ENCODE data around the gene RBMY1J.
"Not testable (repeated sequence)": the region's sequence is repeated elsewhere in the genome, so short reads cannot be mapped to it uniquely, and the experiment has no call there.

RBMY1J gene

DNA sequence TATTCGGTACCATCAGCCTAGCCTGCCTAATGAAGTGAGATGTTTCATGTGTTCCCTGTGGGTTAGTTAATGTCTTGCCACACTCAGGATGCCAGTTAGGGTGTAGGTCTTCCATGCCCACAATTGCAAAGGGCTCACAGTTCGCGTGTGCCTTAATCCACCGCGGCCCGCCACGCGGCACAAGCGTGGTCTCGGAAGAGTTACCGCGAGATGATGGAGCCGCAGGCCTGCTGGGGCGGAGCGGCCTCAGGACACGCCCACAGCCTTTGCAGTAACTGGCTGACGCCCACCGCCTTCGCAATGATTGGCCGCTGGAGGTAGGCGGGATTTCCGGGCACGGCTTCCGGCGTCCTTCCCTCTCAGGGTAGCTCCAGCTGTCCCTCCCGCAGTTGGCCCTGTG lies at the start of gene RBMY1J:
Gene RBMY1J, plus strand, starts transcription at position 301 of the 400 bp plus-strand sequence. CDS start 2,038 bp downstream, outside the sequence.
- not testable (repeated sequence) for DNase-seq

GRCh38 chrY:22367416-22367815 lies 35.8 kb upstream of the RBMY1J start:
- no peak for DNase-seq

DNA sequence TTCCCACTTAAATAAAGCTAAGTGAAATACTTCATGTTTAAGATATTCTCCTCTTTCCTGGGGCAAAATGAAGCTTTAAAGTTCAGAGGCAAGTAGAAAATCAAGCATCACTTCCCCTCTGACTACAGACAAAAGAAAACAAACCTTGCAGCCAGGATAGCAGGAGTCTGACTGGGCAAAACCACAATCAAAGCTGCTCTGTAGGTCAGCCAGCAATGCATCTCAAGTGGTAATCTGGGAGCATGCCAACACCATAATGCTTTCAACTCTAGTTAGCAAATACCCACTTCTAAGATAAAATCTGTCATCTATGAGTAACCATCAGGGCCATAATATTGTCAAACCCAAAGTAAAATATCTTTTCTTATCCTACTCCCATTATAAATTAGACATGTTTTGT lies 32.6 kb upstream of the RBMY1J start:
- DNase-seq = no peak

- no peak for DNase-seq
Measured at GRCh38 chrY:22373494-22373893, 29.7 kb upstream of the RBMY1J start.

GRCh38 chrY:22444718-22445396 lies 41.6 kb downstream of the RBMY1J start:
- not testable (repeated sequence) for DNase-seq

DNA sequence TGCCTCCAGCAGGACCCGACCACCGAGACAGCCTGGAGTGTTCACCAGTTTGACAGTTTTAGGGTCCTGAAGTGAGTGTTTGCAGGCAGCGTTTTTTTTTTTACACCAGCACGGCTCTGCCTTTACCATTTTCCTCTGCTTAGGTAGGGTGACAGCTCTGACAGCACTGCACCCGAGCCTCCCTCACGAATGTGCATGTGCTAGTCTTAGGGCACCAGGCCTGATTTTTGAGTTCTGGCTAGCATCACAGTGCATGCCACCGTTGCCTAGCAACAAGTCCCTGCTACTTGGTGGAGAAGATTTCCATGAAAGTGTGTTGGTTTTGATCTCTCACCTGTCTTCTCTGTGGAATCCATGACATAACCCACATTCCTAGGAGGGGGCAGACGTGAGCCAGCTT lies 52.3 kb downstream of the RBMY1J start:
- DNase-seq = not testable (repeated sequence)

DNA sequence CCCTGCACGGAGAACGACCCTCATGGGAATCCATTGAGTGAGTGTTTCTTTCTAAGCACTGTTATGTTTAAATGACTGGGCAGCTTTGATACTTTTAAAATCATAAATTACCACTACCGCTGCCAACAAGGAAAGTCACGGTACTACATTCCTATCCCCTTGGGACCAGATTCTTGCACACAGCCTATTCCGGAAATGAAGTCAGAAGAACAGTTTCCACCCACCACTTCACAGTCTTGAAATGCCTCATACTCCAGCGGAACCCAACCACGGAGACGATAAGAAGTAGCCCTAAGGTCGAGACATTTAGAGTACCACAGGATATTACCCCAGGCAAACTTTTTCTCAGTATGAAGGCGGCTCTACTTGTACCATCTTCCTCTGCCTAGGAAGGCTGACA lies 58.8 kb downstream of the RBMY1J start:
- not testable (repeated sequence) for DNase-seq

All from activated CD4-positive, alpha-beta T cell treated with anti-CD3 and anti-CD28 coated beads, Interleukin-10, Interleukin-2, amounts not matched to agents 100 ng/mL and 50 ng/mL, durations not matched to agents 16 hours and 8 hours (primary cell).